Liver (tissue), 9 donors: ENCODE measurements around the gene IGFL1. TPM values are rescaled to one million over a fixed set of nuclear protein-coding genes. Genes with fewer than 3 reads are reported as not detected.
"Not testable (repeated sequence)": the region's sequence is repeated elsewhere in the genome, so short reads cannot be mapped to it uniquely, and the experiment has no call there.

ENCODE experiments used
- DNase-seq: peaks from one replicate; pipeline ENCODE4 v3.0.0-alpha.2; 2017; ENCODE audit warnings: low spot score
- H3K27ac ChIP-seq, 2 donors: one replicate each; pipeline ENCODE4 v1.7.0; 2013; ENCODE audit warnings: inconsistent platforms in 2 of 2, low read length in 2 of 2, control low read depth in 1 of 2, low read depth in 1 of 2, mild to moderate bottlenecking in 1 of 2
- H3K27me3 ChIP-seq, 4 donors: one replicate each; pipeline versions ENCODE4 v1.6.1 to v1.7.0; 2013; ENCODE audit warnings: low read length in 3 of 4, inconsistent platforms in 1 of 4, mild to moderate bottlenecking in 1 of 4, moderate library complexity in 1 of 4; ENCODE audit not compliant: control insufficient read depth in 4 of 4, insufficient read depth in 4 of 4
- H3K36me3 ChIP-seq, 4 donors: one replicate each; pipeline versions ENCODE4 v1.6.1 to v1.7.0; 2013; ENCODE audit warnings: low read length in 3 of 4, mild to moderate bottlenecking in 3 of 4, low read depth in 1 of 4, moderate library complexity in 1 of 4; ENCODE audit not compliant: control insufficient read depth in 4 of 4, insufficient read depth in 3 of 4
- H3K4me1 ChIP-seq, 4 donors: one replicate each; pipeline versions ENCODE4 v1.6.1 to v1.7.0; 2013; ENCODE audit warnings: low read length in 3 of 4, mild to moderate bottlenecking in 3 of 4, moderate library complexity in 1 of 4; ENCODE audit not compliant: control insufficient read depth in 4 of 4, insufficient read depth in 4 of 4
- H3K4me3 ChIP-seq, 3 donors: one replicate each; pipeline versions ENCODE4 v1.6.1 to v1.7.0; 2013; ENCODE audit warnings: low read length in 3 of 3, control low read depth in 1 of 3, low read depth in 1 of 3, mild to moderate bottlenecking in 1 of 3
- H3K9ac ChIP-seq, 2 donors: one replicate each; pipeline ENCODE4 v1.7.0; 2013; ENCODE audit warnings: low read length in 2 of 2, mild to moderate bottlenecking in 2 of 2, moderate library complexity in 2 of 2, control low read depth in 1 of 2, low read depth in 1 of 2
- H3K9me3 ChIP-seq, 4 donors: one replicate each; pipeline versions ENCODE4 v1.6.1 to v1.7.0; 2013; ENCODE audit warnings: low read length in 3 of 4; ENCODE audit not compliant: control insufficient read depth in 4 of 4
- ATF3 ChIP-seq: IDR thresholded peaks from 2 replicates; pipeline ENCODE4 v1.6.1; 2016; ENCODE audit warnings: antibody characterized with exemption
- FOXA1 ChIP-seq: IDR thresholded peaks from 2 replicates; pipeline ENCODE4 v1.6.1; 2016; ENCODE audit warnings: antibody characterized with exemption
- FOXA2 ChIP-seq: IDR thresholded peaks from 2 replicates; pipeline ENCODE4 v1.6.1; 2016; ENCODE audit warnings: antibody characterized with exemption
- GABPA ChIP-seq, 2 donors: IDR thresholded peaks in 1 of 2; conservative IDR thresholded peaks in 1 of 2; 2 replicates each; pipeline ENCODE4 v1.6.1; 2016; ENCODE audit warnings: antibody characterized with exemption in 2 of 2, mild to moderate bottlenecking in 1 of 2, moderate library complexity in 1 of 2
- HNF4G ChIP-seq: IDR thresholded peaks from 2 replicates; pipeline ENCODE4 v1.6.1; 2016; ENCODE audit warnings: antibody characterized with exemption
- JUND ChIP-seq, 2 donors: IDR thresholded peaks; 2 replicates each; pipeline ENCODE4 v1.6.1; 2016; ENCODE audit warnings: antibody characterized with exemption in 2 of 2
- NR2F2 ChIP-seq: IDR thresholded peaks from 2 replicates; pipeline ENCODE4 v1.6.1; 2016; ENCODE audit warnings: antibody characterized with exemption
- RAD21 ChIP-seq, 2 donors: IDR thresholded peaks; 2 replicates each; pipeline ENCODE4 v1.6.1; 2016; ENCODE audit warnings: antibody characterized with exemption in 2 of 2, mild to moderate bottlenecking in 2 of 2
- RXRA ChIP-seq, 2 donors: IDR thresholded peaks; 2 replicates each; pipeline ENCODE4 v1.6.1; 2017 to 2018; ENCODE audit warnings: antibody characterized with exemption in 2 of 2, mild to moderate bottlenecking in 1 of 2
- TAF1 ChIP-seq: conservative IDR thresholded peaks from 2 replicates; pipeline ENCODE4 v1.6.1; 2016; ENCODE audit warnings: antibody characterized with exemption, mild to moderate bottlenecking
- ZBTB33 ChIP-seq: IDR thresholded peaks from 2 replicates; pipeline ENCODE4 v1.6.1; 2016; ENCODE audit warnings: antibody characterized with exemption
- WGBS: extraction: QIAGEN DNeasy Blood & Tissue Kit; methylation state at CpG from one replicate; pipeline ENCODE4 v1.1.7; 2013; 5-methylcytosine and 5-hydroxymethylcytosine counted together
- polyA plus RNA-seq, 2 donors: library from polyadenylated mRNA; stranded (reverse) in 1 of 2; unstranded in 1 of 2; fragments of 200-250 nt in 1 of 2; fragments of >200 nt in 1 of 2; fragmentation: Nextera tagmentation in 1 of 2; extraction: Ambion mirVana in 1 of 2; gene quantifications; one replicate each; pipeline versions ENCODE4 v1.2.1 to v1.2.3, GENCODE V29; 2013 to 2015
- total RNA-seq, 2 donors: library from RNA; depleted of rRNA; stranded (reverse); fragments of >200 nt; gene quantifications; one replicate each; pipeline ENCODE4 v1.2.3, GENCODE V29; 2014
- TF ChIP-seq, protein P1 (sequence below): IDR thresholded peaks from 2 replicates; pipeline ENCODE4 v1.6.1; 2016; ENCODE audit warnings: antibody characterized with exemption, mild to moderate bottlenecking
- TF ChIP-seq, protein P2 (sequence below): fragments of 150-350 bp; IDR thresholded peaks from 2 replicates; pipeline ENCODE4 v1.5.1; 2017; ENCODE audit warnings: improper control_type of control experiment, low read depth, low read length; ENCODE audit not compliant: missing input control
- TF ChIP-seq, protein P3 (sequence below): IDR thresholded peaks from 2 replicates; pipeline ENCODE4 v1.6.1; 2016; ENCODE audit warnings: antibody characterized with exemption
- donor health status: healthy.
- donor health status: healthy.
- donor health status: healthy.
- donor health status: healthy.
- donor health status: healthy.

IGFL1 gene
- total and polyA plus RNA-seq, 4 donors, result not detected

GRCh38 chr19:46241626-46242025 is 12.1 kb downstream of the IGFL1 start:
- WGBS, result 21% methylated on average over 2 of the region's 2 CpGs
- Histone ChIP-seq H3K27me3 (peaks cover 0 to 3% (median 0%) of the 10 kb centered on the region in 4 donors), H3K9me3 (no peaks in the 10 kb centered on the region), H3K4me1 (no peaks in the 10 kb centered on the region), H3K36me3 (no peaks in the 10 kb centered on the region), H3K9ac (no peak overlapping the region), H3K27ac (no peak overlapping the region), H3K4me3 (no peak overlapping the region)
- DNase-seq, result no peak
- TF ChIP-seq TAF1 (no peak), GABPA (IDR thresholded peaks at IDR 0.05 in 1 of 2, conservative IDR thresholded peaks at IDR 0.05 in 1 of 2) (no peak), ZBTB33 (no peak), NR2F2 (no peak), HNF4G (no peak), RAD21 (IDR thresholded peaks at IDR 0.05) (no peak), JUND (IDR thresholded peaks at IDR 0.05) (no peak), ATF3 (no peak), RXRA (IDR thresholded peaks at IDR 0.05) (no peak), FOXA2 (no peak), FOXA1 (no peak)
- TF ChIP-seq, protein P1, sequence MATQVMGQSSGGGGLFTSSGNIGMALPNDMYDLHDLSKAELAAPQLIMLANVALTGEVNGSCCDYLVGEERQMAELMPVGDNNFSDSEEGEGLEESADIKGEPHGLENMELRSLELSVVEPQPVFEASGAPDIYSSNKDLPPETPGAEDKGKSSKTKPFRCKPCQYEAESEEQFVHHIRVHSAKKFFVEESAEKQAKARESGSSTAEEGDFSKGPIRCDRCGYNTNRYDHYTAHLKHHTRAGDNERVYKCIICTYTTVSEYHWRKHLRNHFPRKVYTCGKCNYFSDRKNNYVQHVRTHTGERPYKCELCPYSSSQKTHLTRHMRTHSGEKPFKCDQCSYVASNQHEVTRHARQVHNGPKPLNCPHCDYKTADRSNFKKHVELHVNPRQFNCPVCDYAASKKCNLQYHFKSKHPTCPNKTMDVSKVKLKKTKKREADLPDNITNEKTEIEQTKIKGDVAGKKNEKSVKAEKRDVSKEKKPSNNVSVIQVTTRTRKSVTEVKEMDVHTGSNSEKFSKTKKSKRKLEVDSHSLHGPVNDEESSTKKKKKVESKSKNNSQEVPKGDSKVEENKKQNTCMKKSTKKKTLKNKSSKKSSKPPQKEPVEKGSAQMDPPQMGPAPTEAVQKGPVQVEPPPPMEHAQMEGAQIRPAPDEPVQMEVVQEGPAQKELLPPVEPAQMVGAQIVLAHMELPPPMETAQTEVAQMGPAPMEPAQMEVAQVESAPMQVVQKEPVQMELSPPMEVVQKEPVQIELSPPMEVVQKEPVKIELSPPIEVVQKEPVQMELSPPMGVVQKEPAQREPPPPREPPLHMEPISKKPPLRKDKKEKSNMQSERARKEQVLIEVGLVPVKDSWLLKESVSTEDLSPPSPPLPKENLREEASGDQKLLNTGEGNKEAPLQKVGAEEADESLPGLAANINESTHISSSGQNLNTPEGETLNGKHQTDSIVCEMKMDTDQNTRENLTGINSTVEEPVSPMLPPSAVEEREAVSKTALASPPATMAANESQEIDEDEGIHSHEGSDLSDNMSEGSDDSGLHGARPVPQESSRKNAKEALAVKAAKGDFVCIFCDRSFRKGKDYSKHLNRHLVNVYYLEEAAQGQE, result no peak
- TF ChIP-seq, protein P2, sequence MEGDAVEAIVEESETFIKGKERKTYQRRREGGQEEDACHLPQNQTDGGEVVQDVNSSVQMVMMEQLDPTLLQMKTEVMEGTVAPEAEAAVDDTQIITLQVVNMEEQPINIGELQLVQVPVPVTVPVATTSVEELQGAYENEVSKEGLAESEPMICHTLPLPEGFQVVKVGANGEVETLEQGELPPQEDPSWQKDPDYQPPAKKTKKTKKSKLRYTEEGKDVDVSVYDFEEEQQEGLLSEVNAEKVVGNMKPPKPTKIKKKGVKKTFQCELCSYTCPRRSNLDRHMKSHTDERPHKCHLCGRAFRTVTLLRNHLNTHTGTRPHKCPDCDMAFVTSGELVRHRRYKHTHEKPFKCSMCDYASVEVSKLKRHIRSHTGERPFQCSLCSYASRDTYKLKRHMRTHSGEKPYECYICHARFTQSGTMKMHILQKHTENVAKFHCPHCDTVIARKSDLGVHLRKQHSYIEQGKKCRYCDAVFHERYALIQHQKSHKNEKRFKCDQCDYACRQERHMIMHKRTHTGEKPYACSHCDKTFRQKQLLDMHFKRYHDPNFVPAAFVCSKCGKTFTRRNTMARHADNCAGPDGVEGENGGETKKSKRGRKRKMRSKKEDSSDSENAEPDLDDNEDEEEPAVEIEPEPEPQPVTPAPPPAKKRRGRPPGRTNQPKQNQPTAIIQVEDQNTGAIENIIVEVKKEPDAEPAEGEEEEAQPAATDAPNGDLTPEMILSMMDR, result no peak
- TF ChIP-seq, protein P3, sequence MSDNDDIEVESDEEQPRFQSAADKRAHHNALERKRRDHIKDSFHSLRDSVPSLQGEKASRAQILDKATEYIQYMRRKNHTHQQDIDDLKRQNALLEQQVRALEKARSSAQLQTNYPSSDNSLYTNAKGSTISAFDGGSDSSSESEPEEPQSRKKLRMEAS, result no peak

DNA sequence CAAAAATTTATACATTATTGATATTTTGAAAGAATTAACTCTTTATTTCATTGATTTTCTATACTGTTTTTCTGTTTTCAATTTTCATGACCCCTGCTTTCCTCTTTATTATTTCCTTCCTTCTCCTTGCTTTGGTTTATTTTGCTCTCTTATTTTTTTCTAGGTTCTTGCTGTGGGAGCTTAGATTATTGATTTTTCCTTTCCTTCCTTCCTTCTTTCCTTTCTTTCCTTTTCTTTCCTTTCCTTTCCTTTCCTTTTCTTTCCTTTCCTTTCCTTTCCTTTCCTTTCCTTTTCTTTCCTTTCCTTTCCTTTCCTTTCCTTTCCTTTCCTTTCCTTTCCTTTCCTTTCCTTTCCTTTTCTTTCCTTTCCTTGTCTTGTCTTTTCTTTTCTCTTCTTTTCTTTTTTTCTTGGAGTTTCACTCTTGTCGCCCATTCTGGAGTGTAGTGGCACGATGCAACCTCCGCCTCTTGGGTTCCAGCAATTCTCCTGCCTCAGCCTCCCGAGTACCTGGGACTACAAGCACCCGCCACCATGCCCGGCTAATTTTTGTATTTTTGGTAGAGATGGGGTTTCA is 13.6 kb downstream of the IGFL1 start:
- not testable (repeated sequence) for H3K9me3 ChIP-seq, H3K4me3 ChIP-seq, H3K27me3 ChIP-seq, H3K36me3 ChIP-seq, DNase-seq, H3K4me1 ChIP-seq, H3K27ac ChIP-seq, H3K9ac ChIP-seq
- 88% methylated on average over 6 of the region's 6 CpGs for WGBS
